Nephron (organoid): ENCODE measurements around the gene ZSWIM3.

Experiments
- H3K27ac Mint-ChIP-seq, 3 experiments: 2 replicates each; pipeline ENCODE4 v1.8.0; 2020; ENCODE audit warnings: mixed read lengths in 3 of 3, mild to moderate bottlenecking in 2 of 3, moderate library complexity in 1 of 3
- H3K27me3 Mint-ChIP-seq: 2 replicates; pipeline ENCODE4 v1.8.0; 2021; ENCODE audit warnings: low read depth, mild to moderate bottlenecking, moderate library complexity, mixed read lengths
- H3K36me3 Mint-ChIP-seq: 2 replicates; pipeline ENCODE4 v1.8.0; 2020; ENCODE audit warnings: low read depth, mixed read lengths
- H3K4me1 Mint-ChIP-seq: 2 replicates; pipeline ENCODE4 v1.8.0; 2020; ENCODE audit warnings: mixed read lengths
- H3K4me3 Mint-ChIP-seq, 3 experiments: 2 replicates each; pipeline ENCODE4 v1.8.0; 2020; ENCODE audit warnings: mild to moderate bottlenecking in 3 of 3, mixed read lengths in 3 of 3, moderate library complexity in 2 of 3
- H3K9me3 Mint-ChIP-seq: 2 replicates; pipeline ENCODE4 v1.8.0; 2020; ENCODE audit warnings: mixed read lengths
- TF ChIP-seq, protein P1 (sequence below), 3 experiments: fragments of 200-600 bp; sonication (generic); IDR thresholded peaks; one replicate each; pipeline ENCODE4 v1.5.0; 2021; ENCODE audit warnings: antibody characterized with exemption in 3 of 3; ENCODE audit not compliant: unreplicated experiment in 3 of 3

The ZSWIM3 gene

DNA sequence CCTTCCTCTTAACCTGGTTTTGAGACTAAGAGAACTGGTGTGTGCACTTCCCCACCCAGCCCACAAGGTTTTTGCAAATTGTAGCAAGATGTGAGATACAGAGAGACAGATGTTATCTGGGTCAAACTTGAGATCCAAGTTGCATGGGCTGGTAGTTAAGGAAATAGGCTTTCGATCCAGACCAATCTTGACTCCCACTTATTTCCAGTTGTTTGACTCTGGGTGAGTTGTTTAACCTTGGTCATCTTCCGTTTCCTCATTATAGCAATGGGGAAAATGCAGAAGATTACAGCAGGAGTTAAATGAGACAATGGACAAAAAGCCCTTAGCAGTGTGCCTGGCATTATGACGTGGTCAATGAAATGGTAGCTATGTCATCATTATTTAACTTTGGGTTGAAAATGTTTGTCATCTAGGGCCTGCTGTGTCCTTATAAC, 22.1 kb upstream of the ZSWIM3 start:
- Mint-ChIP-seq H3K36me3 (peaks cover 6% of the 10 kb centered on the region), H3K4me3 (peak overlapping the region; percentile 86 to 88 (median 86)), H3K27ac (peak overlapping the region in 1 of 3 experiments; percentile 63), H3K9me3 (no peaks in the 10 kb centered on the region), H3K27me3 (no peaks in the 10 kb centered on the region), H3K4me1 (peaks cover 35% of the 10 kb centered on the region)
- TF ChIP-seq, protein P1, sequence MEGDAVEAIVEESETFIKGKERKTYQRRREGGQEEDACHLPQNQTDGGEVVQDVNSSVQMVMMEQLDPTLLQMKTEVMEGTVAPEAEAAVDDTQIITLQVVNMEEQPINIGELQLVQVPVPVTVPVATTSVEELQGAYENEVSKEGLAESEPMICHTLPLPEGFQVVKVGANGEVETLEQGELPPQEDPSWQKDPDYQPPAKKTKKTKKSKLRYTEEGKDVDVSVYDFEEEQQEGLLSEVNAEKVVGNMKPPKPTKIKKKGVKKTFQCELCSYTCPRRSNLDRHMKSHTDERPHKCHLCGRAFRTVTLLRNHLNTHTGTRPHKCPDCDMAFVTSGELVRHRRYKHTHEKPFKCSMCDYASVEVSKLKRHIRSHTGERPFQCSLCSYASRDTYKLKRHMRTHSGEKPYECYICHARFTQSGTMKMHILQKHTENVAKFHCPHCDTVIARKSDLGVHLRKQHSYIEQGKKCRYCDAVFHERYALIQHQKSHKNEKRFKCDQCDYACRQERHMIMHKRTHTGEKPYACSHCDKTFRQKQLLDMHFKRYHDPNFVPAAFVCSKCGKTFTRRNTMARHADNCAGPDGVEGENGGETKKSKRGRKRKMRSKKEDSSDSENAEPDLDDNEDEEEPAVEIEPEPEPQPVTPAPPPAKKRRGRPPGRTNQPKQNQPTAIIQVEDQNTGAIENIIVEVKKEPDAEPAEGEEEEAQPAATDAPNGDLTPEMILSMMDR (IDR thresholded peaks at IDR 0.05; ENCODE audit: unreplicated experiment in 3 of 3) = no peak

DNA sequence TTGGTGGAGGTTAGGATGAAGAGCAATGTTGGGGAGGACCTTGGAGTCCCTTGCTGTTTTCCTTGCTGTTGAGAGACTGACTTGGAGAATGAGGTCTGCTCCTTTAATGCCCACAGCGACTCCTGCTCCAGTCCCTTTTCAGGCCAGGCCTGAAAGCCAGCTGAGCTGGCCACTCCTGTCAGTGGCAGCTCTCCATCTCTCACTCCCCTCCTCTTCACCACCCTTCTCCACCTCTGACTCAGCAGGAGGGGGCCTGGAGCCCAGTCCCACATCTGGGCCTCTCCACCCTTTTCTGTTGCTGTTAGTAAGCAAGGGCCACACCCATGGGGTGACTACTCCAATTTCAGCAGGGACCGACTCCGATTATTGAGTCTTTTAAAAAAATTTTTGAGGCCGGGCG, 21.6 kb upstream of the ZSWIM3 start:
- H3K9me3 Mint-ChIP-seq = no peaks in the 10 kb centered on the region
- H3K36me3 Mint-ChIP-seq = peaks cover 6% of the 10 kb centered on the region
- H3K27me3 Mint-ChIP-seq = no peaks in the 10 kb centered on the region
- peaks cover 32% of the 10 kb centered on the region for H3K4me1 Mint-ChIP-seq
- TF ChIP-seq, protein P1 (IDR thresholded peaks at IDR 0.05; ENCODE audit: unreplicated experiment in 3 of 3) = no peak
- peak overlapping the region in 2 of 3 experiments; percentile 35 to 63 for H3K27ac Mint-ChIP-seq
- H3K4me3 Mint-ChIP-seq = peak overlapping the region; percentile 86 to 88 (median 86)

DNA sequence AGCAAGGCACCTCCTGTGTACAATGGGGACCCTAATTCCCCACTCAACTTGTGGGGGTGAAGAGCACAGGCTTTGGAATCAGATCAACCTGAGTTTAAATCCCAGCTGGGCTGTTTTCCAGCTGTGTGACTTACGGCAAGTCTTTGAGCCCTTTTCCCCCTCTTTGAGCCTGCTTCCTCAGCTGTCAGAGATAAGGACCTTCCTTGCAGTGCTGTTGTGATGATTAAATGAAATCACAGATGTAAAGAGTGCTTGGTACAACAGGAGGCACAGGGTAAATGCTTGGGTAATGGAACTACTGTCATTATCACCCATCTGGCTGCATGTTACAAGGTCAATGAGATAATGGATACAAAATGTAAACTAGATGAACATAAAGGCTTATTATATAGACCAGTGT, 20.6 kb upstream of the ZSWIM3 start:
- Mint-ChIP-seq H3K27ac (peak overlapping the region in 2 of 3 experiments; percentile 21 to 22), H3K4me3 (peak overlapping the region; percentile 10 to 75 (median 32)), H3K9me3 (no peaks in the 10 kb centered on the region), H3K36me3 (peaks cover 11% of the 10 kb centered on the region), H3K4me1 (peaks cover 32% of the 10 kb centered on the region), H3K27me3 (no peaks in the 10 kb centered on the region)
- TF ChIP-seq, protein P1 (IDR thresholded peaks at IDR 0.05; ENCODE audit: unreplicated experiment in 3 of 3) = no peak

DNA sequence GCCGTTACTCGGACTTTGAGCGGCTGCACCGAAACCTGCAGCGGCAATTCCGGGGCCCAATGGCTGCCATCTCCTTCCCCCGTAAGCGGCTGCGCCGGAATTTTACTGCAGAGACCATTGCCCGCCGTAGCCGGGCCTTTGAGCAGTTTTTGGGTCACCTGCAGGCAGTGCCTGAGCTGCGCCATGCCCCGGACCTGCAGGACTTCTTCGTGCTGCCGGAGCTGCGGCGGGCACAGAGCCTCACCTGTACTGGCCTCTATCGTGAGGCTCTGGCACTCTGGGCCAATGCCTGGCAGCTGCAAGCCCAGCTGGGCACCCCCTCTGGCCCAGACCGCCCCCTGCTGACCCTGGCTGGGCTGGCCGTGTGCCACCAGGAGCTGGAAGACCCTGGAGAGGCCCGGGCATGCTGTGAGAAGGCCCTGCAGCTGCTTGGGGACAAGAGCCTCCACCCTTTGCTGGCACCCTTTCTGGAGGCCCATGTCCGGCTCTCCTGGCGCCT, 16.7 kb upstream of the ZSWIM3 start:
- no peak overlapping the region for H3K4me3 Mint-ChIP-seq
- peaks cover 25% of the 10 kb centered on the region for H3K4me1 Mint-ChIP-seq
- no peaks in the 10 kb centered on the region for H3K9me3 Mint-ChIP-seq
- TF ChIP-seq, protein P1 (IDR thresholded peaks at IDR 0.05; ENCODE audit: unreplicated experiment in 3 of 3) = no peak
- no peaks in the 10 kb centered on the region for H3K27me3 Mint-ChIP-seq
- no peak overlapping the region for H3K27ac Mint-ChIP-seq
- H3K36me3 Mint-ChIP-seq = peaks cover 35% of the 10 kb centered on the region

DNA sequence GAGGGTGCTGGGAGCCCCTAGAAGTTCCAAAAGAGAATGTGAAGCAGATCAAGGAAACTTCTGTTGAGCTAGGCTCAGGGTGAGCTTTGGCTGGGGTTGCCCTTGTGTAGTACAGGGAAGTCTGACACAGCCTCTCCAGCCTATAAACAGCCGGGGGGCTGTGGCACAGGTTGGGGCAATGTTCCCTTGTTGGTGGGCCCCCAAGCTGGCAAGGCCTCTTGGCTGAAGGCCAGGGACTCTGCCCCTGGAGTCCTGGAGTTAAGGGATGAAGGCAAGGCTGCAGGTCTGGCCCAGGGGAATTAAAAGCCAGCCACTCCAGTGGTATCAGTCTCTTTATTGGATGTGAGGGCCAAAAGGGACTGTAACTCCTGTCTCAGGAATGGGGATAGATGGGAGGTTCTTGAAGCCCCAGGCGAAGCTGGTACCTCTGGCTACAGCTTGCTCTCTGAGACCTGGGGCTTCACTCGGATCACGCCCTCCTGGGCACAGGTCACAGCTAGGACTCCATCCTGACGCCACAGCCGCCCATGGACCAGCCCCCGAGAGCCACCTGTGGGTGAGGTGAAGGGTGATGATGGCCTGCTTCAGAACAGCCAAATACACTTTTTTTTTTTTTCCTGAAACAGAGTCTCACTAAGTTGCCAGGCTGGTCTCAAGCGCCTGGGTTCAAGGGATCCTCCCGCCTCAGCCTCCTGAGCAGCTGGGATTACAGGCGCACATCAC, 15.8 kb upstream of the ZSWIM3 start:
- peaks cover 42% of the 10 kb centered on the region for H3K36me3 Mint-ChIP-seq
- H3K27ac Mint-ChIP-seq = peak overlapping the region in 1 of 3 experiments; percentile 61
- no peaks in the 10 kb centered on the region for H3K9me3 Mint-ChIP-seq
- TF ChIP-seq, protein P1 (IDR thresholded peaks at IDR 0.05; ENCODE audit: unreplicated experiment in 3 of 3) = no peak
- H3K27me3 Mint-ChIP-seq = no peaks in the 10 kb centered on the region
- H3K4me3 Mint-ChIP-seq = no peak overlapping the region
- H3K4me1 Mint-ChIP-seq = peaks cover 20% of the 10 kb centered on the region
